ENCODE data around the gene LCE1A.

The LCE1A gene, protein sequence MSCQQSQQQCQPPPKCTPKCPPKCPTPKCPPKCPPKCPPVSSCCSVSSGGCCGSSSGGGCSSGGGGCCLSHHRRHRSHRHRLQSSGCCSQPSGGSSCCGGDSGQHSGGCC

GRCh38 chr1:152827173-152827572, at the start of gene LCE1A:
LCE1A (plus strand) TSS chr1:152827473; CDS start chr1:152827473, 0 bp downstream.
- TF ChIP-seq CTCF (conservative IDR thresholded peaks at IDR 0.05; ENCODE audit: low read depth, low read length), result no peak
- no peak for DNase-seq (ENCODE audit: low read depth)
- H3K4me3 ChIP-seq (ENCODE audit: low read depth, low read length), result no peak within 1 kb of the TSS

GRCh38 chr1:152777510-152778137, 49.6 kb upstream of the LCE1A start:
- DNase-seq (ENCODE audit: low read depth), result no peak
- H3K4me3 ChIP-seq (ENCODE audit: low read depth, low read length), result no peak overlapping the region
- no peak for TF ChIP-seq CTCF (conservative IDR thresholded peaks at IDR 0.05; ENCODE audit: low read depth, low read length)

- TF ChIP-seq CTCF (conservative IDR thresholded peaks at IDR 0.05; ENCODE audit: low read depth, low read length), result no peak
- no peak overlapping the region for H3K4me3 ChIP-seq (ENCODE audit: low read depth, low read length)
- DNase-seq (ENCODE audit: low read depth), result no peak
Observed at GRCh38 chr1:152783095-152783494, 44.2 kb upstream of the LCE1A start.

GRCh38 chr1:152786077-152786476, 41.2 kb upstream of the LCE1A start, which contains the start of gene LCE1E:
LCE1E (plus strand) TSS chr1:152786257; CDS start chr1:152787300, 1,043 bp downstream.
- no peak for TF ChIP-seq CTCF (conservative IDR thresholded peaks at IDR 0.05; ENCODE audit: low read depth, low read length)

DNA sequence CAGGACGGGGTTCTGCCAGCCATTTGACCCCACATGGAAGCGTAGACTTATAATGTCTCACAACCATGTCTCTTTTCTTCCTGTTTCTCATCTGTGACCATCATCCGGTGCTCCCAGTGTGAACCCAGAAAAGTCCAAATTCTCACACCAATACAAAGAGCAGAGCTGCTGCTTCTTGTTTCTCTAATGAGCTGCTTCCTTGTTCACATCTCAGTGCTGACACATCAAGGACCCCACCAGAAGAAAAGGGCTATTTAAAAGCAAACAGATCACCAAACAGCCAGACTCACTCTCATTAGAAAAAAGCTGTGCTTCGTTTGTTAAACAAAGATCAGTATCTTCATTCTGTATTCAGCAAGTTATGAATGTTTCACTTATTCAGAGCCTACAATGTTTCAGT, 31.6 kb upstream of the LCE1A start:
- TF ChIP-seq CTCF (conservative IDR thresholded peaks at IDR 0.05; ENCODE audit: low read depth, low read length), result no peak
- no peak overlapping the region for H3K4me3 ChIP-seq (ENCODE audit: low read depth, low read length)
- no peak for DNase-seq (ENCODE audit: low read depth)

More at GRCh38 chr1:152786077-152786476, 41.2 kb upstream of the LCE1A start, which contains the start of gene LCE1E:
- no peak within 1 kb of the TSS for H3K4me3 ChIP-seq (ENCODE audit: low read depth, low read length)
- no peak for DNase-seq (ENCODE audit: low read depth)

DNA sequence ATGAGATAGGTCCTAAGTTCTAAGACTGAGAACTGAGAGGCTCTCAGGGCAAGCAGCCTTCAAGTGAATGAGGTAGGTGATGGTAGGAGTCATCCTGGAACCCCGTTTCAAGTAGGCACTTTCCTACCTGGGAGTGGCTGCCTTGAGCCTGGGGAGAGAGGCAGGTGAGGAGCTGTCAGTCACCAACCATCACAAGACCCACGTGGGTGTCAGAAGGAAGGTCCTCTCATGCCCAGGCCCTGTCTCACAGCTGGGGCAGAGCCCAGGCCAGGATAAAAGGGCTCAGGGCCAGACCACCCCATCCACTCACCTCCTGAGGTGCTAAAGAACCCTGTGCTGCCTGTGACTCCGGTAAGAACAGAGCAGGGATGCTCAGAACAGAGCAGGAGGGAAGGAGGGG, 30.9 kb upstream of the LCE1A start, which contains the start of gene LCE1D:
TSS of gene LCE1D (plus strand) at position 301 of the 400 bp plus-strand sequence. CDS start 1,074 bp downstream, outside the sequence.
- TF ChIP-seq CTCF (conservative IDR thresholded peaks at IDR 0.05; ENCODE audit: low read depth, low read length), result no peak
- H3K4me3 ChIP-seq (ENCODE audit: low read depth, low read length), result no peak within 1 kb of the TSS
- no peak for DNase-seq (ENCODE audit: low read depth)

GRCh38 chr1:152801333-152801732, 25.9 kb upstream of the LCE1A start:
- TF ChIP-seq CTCF (conservative IDR thresholded peaks at IDR 0.05; ENCODE audit: low read depth, low read length), result no peak
- DNase-seq (ENCODE audit: low read depth), result no peak
- H3K4me3 ChIP-seq (ENCODE audit: low read depth, low read length), result no peak overlapping the region

Measured in choroid plexus epithelial cell (primary cell).